Stimulated activated CD8-positive, alpha-beta memory T cell treated with anti-CD3 and anti-CD28 coated beads, Interleukin-4, amount 100 ng/mL, for 48 hours (primary cell): Measurements from ENCODE around the gene PCBP3.
"Not testable (repeated sequence)": the region's sequence is repeated elsewhere in the genome, so short reads cannot be mapped to it uniquely, and the experiment has no call there.

Source experiments
- DNase-seq: peaks from one replicate; pipeline ENCODE4 v3.0.0-alpha.2; 2020

PCBP3 gene

DNA sequence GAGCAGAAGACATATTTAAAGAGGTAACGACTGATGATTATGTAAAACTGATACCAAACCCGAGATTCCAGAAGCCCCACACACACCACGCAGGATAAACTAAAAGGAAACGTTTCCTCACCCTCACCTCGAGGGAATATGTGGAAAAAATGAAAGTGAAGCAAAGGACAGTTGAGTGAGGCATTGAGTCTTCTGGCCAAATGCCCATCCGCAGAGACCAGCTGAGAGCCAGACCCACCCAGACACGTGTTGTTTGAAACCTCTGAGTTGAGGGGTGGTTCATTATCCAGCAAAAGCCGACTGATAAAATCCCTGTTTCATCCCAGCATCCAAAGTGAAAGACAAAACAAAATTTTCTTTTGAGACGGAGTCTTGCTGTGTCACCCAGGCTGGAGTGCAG, 29.6 kb upstream of the PCBP3 start:
- peak; percentile 3 for DNase-seq

- peak; percentile 85 for DNase-seq
These were observed 28.3 kb upstream of the PCBP3 start for GRCh38 chr21:45615145-45615711.

DNA sequence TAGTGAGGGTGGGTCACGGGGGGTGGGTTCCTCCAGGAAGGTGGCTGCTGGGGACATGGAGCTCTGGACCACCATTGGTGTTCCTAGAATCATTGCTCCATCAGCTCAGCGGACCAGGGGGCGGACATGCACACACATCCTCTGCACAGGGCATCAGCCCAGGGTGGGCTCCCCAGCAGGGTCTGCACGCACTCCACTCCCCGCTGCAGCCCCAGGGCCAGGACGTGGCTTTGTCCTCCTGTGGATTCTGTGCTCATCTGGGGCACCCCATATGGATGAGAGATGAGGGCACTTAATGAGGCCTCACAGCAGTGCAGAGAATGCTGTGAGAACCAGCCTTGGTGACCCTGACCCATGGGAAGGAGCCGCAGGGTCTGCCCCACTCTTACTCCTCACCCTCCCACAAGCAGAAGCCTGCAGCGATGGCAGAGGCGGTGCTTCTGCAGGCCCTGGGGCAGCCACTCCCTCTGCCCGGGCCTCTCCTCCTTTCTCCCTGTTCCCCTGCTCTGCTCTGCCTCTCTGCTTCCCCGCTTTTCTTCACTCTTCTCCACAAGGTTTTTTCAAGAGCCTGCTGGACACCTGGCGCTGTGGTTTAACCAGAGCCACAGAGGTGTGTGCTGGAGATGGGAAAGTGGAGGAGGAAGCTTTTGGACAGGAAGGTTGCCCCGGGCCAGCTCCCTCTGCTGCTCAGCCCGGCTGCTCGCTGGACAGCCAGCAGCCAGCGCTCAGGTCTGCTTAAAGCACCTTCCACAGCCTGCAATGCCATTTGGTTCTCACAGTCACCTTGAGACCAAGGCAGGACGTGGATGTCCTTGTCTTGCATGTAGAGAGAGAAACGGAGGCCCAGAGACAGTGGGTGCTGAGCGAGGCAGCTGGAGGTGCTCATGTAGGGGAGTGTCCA, 26.3 kb upstream of the PCBP3 start:
- DNase-seq, result peak; percentile 20

GRCh38 chr21:45618287-45618686, 25.2 kb upstream of the PCBP3 start:
- peak; percentile 19 for DNase-seq

DNA sequence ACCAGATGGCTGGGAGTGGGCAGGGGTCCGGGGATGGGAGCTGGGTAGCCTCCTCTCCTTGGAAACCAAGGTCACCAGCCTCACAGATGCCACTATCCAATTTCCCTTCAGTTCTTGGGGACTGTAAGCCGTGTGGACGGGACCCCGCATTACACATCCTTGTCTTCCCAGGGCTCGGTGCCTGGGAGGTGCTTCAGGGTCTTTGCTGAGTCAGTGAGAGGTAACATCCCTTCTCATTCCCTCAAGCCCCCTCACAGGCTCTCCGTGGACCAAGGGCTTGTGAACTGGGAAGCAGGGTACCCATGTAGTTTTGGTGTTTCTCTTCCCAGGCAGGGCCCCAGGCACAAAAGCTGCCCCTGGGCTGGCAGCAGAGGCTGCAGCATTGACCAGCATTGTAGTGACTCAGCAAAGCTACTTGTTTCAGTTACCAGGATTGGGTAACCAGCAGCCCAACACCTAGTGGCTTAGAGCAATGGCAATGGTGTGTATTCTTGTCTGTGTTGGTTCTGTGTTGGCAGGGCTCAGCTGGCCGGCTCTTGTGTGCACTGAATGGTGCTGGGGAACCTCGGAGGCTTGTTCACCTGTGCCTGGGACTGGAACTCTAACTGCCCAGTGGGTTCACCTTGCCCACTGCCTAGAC, 24.6 kb upstream of the PCBP3 start:
- DNase-seq, result peak; percentile 12

DNA sequence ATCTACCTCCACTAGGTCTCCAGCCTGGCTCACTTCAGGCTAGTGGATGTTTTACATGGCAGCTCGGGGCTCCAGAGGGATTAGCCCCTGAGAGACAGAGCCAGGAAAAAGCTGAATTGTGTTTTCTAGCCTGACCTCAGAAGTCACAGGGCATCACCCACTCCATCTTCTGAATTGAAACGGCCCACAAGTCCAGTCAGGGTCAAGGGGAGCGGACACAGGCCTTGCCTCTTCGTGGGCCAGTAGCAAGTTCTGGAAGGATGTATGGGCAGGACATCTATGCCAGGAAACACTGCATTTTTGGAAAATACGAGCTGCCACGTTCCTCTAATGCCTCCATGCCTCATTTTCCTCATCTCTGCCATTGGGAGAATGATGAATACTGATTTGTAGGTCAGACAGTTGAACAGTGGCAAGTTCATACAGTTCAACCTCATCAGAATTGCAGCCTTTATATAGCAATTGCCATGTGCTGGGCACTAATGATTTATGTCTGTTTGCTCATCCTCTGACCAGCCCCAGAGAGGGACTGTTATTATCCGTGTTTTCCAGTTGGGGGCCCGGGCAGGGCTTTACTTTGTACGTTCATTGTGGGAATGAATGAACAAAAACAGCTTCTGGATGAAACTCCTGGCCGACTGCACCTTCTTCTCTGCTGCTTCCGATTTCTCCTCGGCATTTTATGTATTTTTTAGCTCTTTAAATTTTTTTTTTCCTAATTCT, 23.2 kb upstream of the PCBP3 start:
- peak; percentile 9 for DNase-seq

DNA sequence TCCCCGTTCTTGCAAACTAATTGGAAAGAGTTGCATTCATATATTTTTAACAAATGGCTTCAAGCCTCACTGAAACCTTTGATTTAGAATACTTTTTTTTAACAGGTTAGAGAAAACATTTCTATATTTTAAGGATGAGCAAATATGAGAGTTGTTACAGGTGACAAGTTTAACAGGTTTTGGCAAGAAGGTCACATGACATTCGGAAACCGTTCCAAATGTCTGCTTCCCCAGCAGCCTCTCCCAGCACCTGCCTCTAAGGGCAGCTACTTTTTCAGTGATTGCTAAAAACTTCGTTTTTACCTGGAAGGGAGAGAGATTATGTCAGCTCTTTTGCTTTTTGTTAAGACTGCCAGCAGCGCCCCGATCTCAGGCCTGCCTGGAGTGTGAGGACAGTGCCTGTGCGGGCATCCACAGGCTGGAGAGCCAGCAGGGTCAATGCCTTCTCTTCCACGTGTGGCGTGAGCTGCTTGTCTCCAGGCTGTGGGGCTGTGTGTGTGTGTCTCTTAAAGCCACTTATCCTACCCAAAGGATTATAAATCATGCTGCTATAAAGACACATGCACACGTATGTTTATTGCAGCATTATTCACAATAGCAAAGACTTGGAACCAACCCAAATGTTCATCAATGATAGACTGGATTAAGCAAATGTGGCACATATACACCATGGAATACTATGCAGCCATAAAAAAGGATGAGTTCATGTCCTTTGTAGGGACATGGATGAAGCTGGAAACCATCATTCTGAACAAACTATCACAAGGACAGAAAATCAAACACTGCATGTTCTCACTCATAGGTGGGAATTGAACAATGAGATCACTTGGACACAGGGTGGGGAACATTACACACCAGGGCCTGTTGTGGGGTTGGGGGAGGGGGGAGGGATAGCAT, 21.8 kb upstream of the PCBP3 start:
- DNase-seq, result peak; percentile 14

- peak; percentile 9 for DNase-seq
These were observed 21.0 kb upstream of the PCBP3 start for GRCh38 chr21:45622416-45623097.

GRCh38 chr21:45623436-45623835, 20.1 kb upstream of the PCBP3 start:
- peak; percentile 21 for DNase-seq

- not testable (repeated sequence) for DNase-seq
These were observed 17.4 kb upstream of the PCBP3 start for GRCh38 chr21:45626127-45626526.

- DNase-seq, result no peak
These were observed 14.2 kb upstream of the PCBP3 start for GRCh38 chr21:45629046-45629981.

DNA sequence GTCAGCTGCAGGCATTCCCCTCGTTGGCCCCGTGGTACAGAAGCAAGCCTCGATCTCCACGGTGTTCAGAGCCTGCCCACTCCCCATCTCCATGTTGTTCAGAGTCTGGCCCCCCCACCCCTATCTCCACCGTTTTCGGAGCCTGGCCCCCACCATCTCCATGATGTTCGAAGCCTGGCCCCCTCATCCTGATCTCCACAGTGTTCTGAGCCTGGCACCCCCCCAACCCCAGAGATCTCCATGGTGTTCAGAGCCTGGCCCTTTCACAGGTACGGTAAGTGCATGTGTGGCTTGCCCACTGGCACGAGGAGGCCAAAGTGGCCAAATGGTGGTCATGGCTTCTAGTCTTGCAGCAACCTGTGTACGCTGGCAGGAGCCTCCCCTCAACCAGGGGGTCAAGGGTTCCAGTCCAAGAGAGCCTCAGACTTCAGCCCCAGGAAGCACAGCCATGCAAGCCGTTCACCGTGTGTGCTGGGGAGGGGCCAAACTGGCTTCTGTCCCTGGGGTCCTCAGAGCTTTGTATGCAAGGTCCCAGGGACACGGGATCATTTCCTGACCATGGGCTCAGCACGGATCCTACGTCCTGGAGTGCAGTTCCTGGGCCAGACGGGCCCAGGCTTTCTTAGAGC, 13.3 kb upstream of the PCBP3 start:
- peak; percentile 21 for DNase-seq

GRCh38 chr21:45630876-45631275, 12.6 kb upstream of the PCBP3 start:
- no peak for DNase-seq

- no peak for DNase-seq
These were observed 12.0 kb upstream of the PCBP3 start for GRCh38 chr21:45631540-45631939.

GRCh38 chr21:45632160-45632559, 11.4 kb upstream of the PCBP3 start:
- DNase-seq, result no peak

- DNase-seq, result no peak
These were observed 10.8 kb upstream of the PCBP3 start for GRCh38 chr21:45632637-45633251.

DNA sequence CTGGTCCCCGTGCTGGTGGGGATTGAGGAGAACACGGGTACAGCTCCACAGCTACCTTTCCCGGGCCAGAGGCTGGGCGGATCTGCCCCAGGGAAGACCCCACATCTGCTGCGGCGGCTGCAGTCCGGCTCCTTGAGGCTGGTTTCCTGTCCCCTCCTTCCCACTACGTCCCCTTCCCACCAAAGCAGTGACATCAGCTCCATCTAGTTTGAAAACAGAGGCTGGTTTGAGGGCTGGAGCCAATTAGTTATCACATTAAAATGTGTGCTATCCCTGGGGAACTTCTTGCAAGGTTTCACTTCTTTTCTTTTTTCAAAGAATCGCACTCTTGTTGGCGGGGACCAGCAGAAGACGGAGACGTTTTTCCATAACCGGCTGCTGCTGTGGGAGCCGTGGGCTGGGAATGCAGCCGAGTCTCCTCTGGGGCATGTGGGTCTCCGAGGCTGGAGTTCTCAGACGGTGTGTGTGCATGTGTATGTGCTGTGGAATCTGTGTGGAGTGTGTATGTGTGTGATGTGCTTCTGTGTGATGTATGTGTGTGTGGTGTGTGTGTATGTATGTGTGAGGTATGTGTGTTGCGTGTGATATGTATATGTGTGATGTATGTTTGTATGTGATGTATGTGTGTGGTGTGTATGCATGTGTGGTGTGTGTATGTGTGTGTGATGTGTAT, 8.9 kb upstream of the PCBP3 start:
- DNase-seq, result no peak

DNA sequence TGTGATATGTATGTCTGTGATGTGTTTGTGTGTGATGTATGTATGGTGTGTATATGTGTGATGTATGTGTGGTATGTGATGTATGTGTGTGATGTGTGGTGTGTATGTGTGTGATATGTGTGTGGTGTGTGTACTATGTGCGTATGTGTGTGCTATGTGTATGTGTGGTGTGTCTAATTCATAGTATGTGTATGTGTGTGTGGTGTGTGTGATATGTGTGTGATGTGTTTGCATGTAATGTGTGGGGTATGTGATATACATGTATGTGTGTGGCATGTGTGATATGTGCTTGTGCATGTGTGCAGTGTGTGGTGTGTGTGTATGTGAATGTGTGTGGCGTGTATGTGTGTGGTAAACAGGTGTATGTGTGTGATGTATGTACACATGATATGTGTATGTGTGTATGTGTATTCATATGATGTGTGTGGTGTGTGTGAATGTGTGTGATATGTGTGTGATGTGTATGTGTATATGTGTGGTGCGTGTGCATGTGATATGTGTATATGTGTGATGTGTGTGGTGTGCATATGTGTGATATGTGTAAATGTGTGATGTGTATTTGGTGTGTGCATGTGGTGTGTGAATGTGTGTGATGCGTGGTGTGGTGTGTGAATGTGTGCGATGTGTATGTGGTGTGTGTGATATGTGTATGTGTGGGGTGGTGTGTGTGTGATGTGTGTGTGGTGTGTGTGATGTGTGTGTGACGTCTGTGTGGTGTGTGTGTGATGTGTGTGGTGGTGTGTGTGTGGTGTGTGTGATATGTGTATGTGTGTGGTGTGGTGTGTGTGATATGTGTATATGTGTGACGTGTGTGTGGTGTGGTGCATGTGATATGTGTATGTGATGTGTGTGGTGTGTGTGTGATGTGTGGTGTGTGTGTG, 8.0 kb upstream of the PCBP3 start:
- DNase-seq, result no peak
